ENCODE measurements around the gene AASDH.

- TF ChIP-seq CTCF (IDR thresholded peaks at IDR 0.05; ENCODE audit: low read depth, low read length, missing input control): no peak
- TF ChIP-seq, protein P1, sequence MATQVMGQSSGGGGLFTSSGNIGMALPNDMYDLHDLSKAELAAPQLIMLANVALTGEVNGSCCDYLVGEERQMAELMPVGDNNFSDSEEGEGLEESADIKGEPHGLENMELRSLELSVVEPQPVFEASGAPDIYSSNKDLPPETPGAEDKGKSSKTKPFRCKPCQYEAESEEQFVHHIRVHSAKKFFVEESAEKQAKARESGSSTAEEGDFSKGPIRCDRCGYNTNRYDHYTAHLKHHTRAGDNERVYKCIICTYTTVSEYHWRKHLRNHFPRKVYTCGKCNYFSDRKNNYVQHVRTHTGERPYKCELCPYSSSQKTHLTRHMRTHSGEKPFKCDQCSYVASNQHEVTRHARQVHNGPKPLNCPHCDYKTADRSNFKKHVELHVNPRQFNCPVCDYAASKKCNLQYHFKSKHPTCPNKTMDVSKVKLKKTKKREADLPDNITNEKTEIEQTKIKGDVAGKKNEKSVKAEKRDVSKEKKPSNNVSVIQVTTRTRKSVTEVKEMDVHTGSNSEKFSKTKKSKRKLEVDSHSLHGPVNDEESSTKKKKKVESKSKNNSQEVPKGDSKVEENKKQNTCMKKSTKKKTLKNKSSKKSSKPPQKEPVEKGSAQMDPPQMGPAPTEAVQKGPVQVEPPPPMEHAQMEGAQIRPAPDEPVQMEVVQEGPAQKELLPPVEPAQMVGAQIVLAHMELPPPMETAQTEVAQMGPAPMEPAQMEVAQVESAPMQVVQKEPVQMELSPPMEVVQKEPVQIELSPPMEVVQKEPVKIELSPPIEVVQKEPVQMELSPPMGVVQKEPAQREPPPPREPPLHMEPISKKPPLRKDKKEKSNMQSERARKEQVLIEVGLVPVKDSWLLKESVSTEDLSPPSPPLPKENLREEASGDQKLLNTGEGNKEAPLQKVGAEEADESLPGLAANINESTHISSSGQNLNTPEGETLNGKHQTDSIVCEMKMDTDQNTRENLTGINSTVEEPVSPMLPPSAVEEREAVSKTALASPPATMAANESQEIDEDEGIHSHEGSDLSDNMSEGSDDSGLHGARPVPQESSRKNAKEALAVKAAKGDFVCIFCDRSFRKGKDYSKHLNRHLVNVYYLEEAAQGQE (IDR thresholded peaks at IDR 0.05): no peak
- no peak for TF ChIP-seq TAF1 (conservative IDR thresholded peaks at IDR 0.05)
- no peak for TF ChIP-seq JUND (IDR thresholded peaks at IDR 0.05)
- TF ChIP-seq, protein P2, sequence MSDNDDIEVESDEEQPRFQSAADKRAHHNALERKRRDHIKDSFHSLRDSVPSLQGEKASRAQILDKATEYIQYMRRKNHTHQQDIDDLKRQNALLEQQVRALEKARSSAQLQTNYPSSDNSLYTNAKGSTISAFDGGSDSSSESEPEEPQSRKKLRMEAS (IDR thresholded peaks at IDR 0.05): no peak
- TF ChIP-seq EGR1 (IDR thresholded peaks at IDR 0.05; ENCODE audit: low read depth in 2 of 2): no peak
- no peak for TF ChIP-seq RXRA (IDR thresholded peaks at IDR 0.05)
- TF ChIP-seq SP1 (IDR thresholded peaks at IDR 0.05): no peak
- TF ChIP-seq NR2F2 (IDR thresholded peaks at IDR 0.05): no peak
- TF ChIP-seq ZBTB33 (IDR thresholded peaks at IDR 0.05): no peak
- TF ChIP-seq, protein P3, sequence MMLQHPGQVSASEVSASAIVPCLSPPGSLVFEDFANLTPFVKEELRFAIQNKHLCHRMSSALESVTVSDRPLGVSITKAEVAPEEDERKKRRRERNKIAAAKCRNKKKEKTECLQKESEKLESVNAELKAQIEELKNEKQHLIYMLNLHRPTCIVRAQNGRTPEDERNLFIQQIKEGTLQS (IDR thresholded peaks at IDR 0.05): no peak
- no peak for TF ChIP-seq RAD21 (IDR thresholded peaks at IDR 0.05)
- no peak for TF ChIP-seq YY1 (IDR thresholded peaks at IDR 0.05)
Observed at GRCh38 chr4:56310401-56311125, 76.7 kb downstream of the AASDH start.
